ENCODE results near the gene ZNF750.

GRCh38 chr17:82862191-82862590 is 22.4 kb upstream of the ZNF750 start:
- no peak for TF ChIP-seq CTCF (IDR thresholded peaks at IDR 0.05)
- no peak for TF ChIP-seq POLR2A (IDR thresholded peaks at IDR 0.05)

Data from transverse colon (tissue), 3 donors.